Skin epidermis (tissue), 12 donors: ENCODE measurements around the gene C4BPB.

Experiments
- H3K27ac ChIP-seq, 21 experiments: fragments of 200-600 bp; sonication (generic) in 11 of 21; one replicate each; pipeline ENCODE4 v1.5.0; 2020; ENCODE audit warnings: mild to moderate bottlenecking in 3 of 21, inconsistent platforms in 2 of 21, moderate library complexity in 2 of 21
- H3K4me3 ChIP-seq, 7 experiments: fragments of 200-600 bp; sonication (generic) in 2 of 7; one replicate each; pipeline ENCODE4 v1.5.0; 2020; ENCODE audit warnings: inconsistent platforms in 2 of 7, mild to moderate bottlenecking in 2 of 7, moderate library complexity in 1 of 7

Gene C4BPB

GRCh38 chr1:207058878-207059867 is 29.5 kb upstream of the C4BPB start:
- H3K27ac ChIP-seq: no peak overlapping the region
- H3K4me3 ChIP-seq: no peak overlapping the region

GRCh38 chr1:207059881-207060280 is 28.8 kb upstream of the C4BPB start:
- H3K4me3 ChIP-seq: no peak overlapping the region
- H3K27ac ChIP-seq: no peak overlapping the region

- no peak overlapping the region for H3K4me3 ChIP-seq
- H3K27ac ChIP-seq: no peak overlapping the region
Observed at GRCh38 chr1:207060596-207060995, 28.1 kb upstream of the C4BPB start.

GRCh38 chr1:207062058-207062457 is 26.6 kb upstream of the C4BPB start:
- H3K4me3 ChIP-seq: no peak overlapping the region
- H3K27ac ChIP-seq: no peak overlapping the region

- H3K27ac ChIP-seq: peak overlapping the region in 2 of 21 experiments; percentile 27 to 40
- H3K4me3 ChIP-seq: no peak overlapping the region
Observed at GRCh38 chr1:207063014-207063413, 25.6 kb upstream of the C4BPB start.

- H3K27ac ChIP-seq: no peak overlapping the region
Observed at GRCh38 chr1:207064561-207064960, 24.1 kb upstream of the C4BPB start.

GRCh38 chr1:207067185-207067584 is 21.5 kb upstream of the C4BPB start:
- H3K27ac ChIP-seq: no peak overlapping the region
- H3K4me3 ChIP-seq: no peak overlapping the region

More at GRCh38 chr1:207064561-207064960, 24.1 kb upstream of the C4BPB start:
- no peak overlapping the region for H3K4me3 ChIP-seq

GRCh38 chr1:207067665-207068064 is 21.0 kb upstream of the C4BPB start:
- H3K4me3 ChIP-seq: no peak overlapping the region
- no peak overlapping the region for H3K27ac ChIP-seq

GRCh38 chr1:207069061-207069460 is 19.6 kb upstream of the C4BPB start:
- Histone ChIP-seq H3K4me3 (no peak overlapping the region), H3K27ac (no peak overlapping the region)

- Histone ChIP-seq H3K27ac (no peak overlapping the region), H3K4me3 (no peak overlapping the region)
Observed at GRCh38 chr1:207069858-207070506, 18.7 kb upstream of the C4BPB start.

GRCh38 chr1:207070811-207071210 is 17.8 kb upstream of the C4BPB start:
- H3K4me3 ChIP-seq: no peak overlapping the region
- H3K27ac ChIP-seq: no peak overlapping the region

GRCh38 chr1:207071426-207071825 is 17.2 kb upstream of the C4BPB start:
- Histone ChIP-seq H3K27ac (no peak overlapping the region), H3K4me3 (no peak overlapping the region)

GRCh38 chr1:207072233-207072632 is 16.4 kb upstream of the C4BPB start:
- Histone ChIP-seq H3K4me3 (no peak overlapping the region), H3K27ac (peak overlapping the region in 1 of 21 experiments; percentile 16)

GRCh38 chr1:207073906-207074820 is 14.5 kb upstream of the C4BPB start:
- Histone ChIP-seq H3K4me3 (no peak overlapping the region), H3K27ac (peak overlapping the region in 11 of 21 experiments; percentile 6 to 58 (median 53))

- Histone ChIP-seq H3K4me3 (no peak overlapping the region), H3K27ac (no peak overlapping the region)
Observed at GRCh38 chr1:207076181-207076955, 12.3 kb upstream of the C4BPB start.

- Histone ChIP-seq H3K4me3 (no peak overlapping the region), H3K27ac (no peak overlapping the region)
Observed at GRCh38 chr1:207077012-207077411, 11.6 kb upstream of the C4BPB start.

GRCh38 chr1:207077470-207078377 is 10.9 kb upstream of the C4BPB start:
- no peak overlapping the region for H3K27ac ChIP-seq
- no peak overlapping the region for H3K4me3 ChIP-seq

GRCh38 chr1:207078578-207079132 is 10.0 kb upstream of the C4BPB start:
- Histone ChIP-seq H3K4me3 (no peak overlapping the region), H3K27ac (no peak overlapping the region)
